Neutrophil (primary cell): ENCODE data around the gene DUSP15.

ENCODE experiments used
- H3K27ac ChIP-seq: fragments of 200-600 bp; sonication (generic); 2 replicates; pipeline ENCODE4 v1.5.1; 2016; ENCODE audit warnings: mild to moderate bottlenecking, moderate library complexity
- H3K27me3 ChIP-seq: fragments of 200-600 bp; sonication (generic); 2 replicates; pipeline ENCODE4 v1.6.0; 2016; ENCODE audit warnings: mild to moderate bottlenecking
- H3K36me3 ChIP-seq: fragments of 200-600 bp; sonication (generic); 2 replicates; pipeline ENCODE4 v1.5.1; 2017
- H3K4me1 ChIP-seq, 2 experiments: fragments of 200-600 bp in 1 of 2; sonication (generic) in 1 of 2; 1 replicate in 1 of 2; 2 replicates in 1 of 2; pipeline versions ENCODE4 v1.5.1 to v1.6.1; 2013 to 2016; ENCODE audit warnings: low read depth in 1 of 2, low read length in 1 of 2, mild to moderate bottlenecking in 1 of 2, moderate library complexity in 1 of 2; ENCODE audit not compliant: control insufficient read depth in 1 of 2, insufficient read depth in 1 of 2
- H3K4me3 ChIP-seq, 2 experiments: fragments of 200-600 bp in 1 of 2; sonication (generic) in 1 of 2; 1 replicate in 1 of 2; 2 replicates in 1 of 2; pipeline ENCODE4 v1.5.1; 2013 to 2016; ENCODE audit warnings: low read depth in 1 of 2, low read length in 1 of 2, mild to moderate bottlenecking in 1 of 2, moderate library complexity in 1 of 2
- H3K9me3 ChIP-seq: fragments of 200-600 bp; sonication (generic); 2 replicates; pipeline ENCODE4 v1.5.1; 2016
- CTCF ChIP-seq: fragments of 200-600 bp; sonication (generic); IDR thresholded peaks from 2 replicates; pipeline ENCODE4 v1.5.1; 2016; ENCODE audit warnings: antibody characterized with exemption

DUSP15 gene

GRCh38 chr20:31835554-31835953, 34.8 kb downstream of the DUSP15 start:
- no peak for TF ChIP-seq CTCF
- Histone ChIP-seq H3K36me3 (no peaks in the 10 kb centered on the region), H3K27ac (no peak overlapping the region), H3K4me3 (no peak overlapping the region), H3K4me1 (peaks cover 23% of the 10 kb centered on the region in 2 experiments), H3K27me3 (peaks cover 7% of the 10 kb centered on the region), H3K9me3 (no peaks in the 10 kb centered on the region)

GRCh38 chr20:31833931-31834521, 36.3 kb downstream of the DUSP15 start:
- H3K36me3 ChIP-seq = no peaks in the 10 kb centered on the region
- no peak overlapping the region for H3K4me3 ChIP-seq
- H3K27me3 ChIP-seq = peaks cover 7% of the 10 kb centered on the region
- H3K9me3 ChIP-seq = no peaks in the 10 kb centered on the region
- H3K27ac ChIP-seq = no peak overlapping the region
- TF ChIP-seq CTCF = no peak
- H3K4me1 ChIP-seq = peaks cover 18 to 21% of the 10 kb centered on the region in 2 experiments

DNA sequence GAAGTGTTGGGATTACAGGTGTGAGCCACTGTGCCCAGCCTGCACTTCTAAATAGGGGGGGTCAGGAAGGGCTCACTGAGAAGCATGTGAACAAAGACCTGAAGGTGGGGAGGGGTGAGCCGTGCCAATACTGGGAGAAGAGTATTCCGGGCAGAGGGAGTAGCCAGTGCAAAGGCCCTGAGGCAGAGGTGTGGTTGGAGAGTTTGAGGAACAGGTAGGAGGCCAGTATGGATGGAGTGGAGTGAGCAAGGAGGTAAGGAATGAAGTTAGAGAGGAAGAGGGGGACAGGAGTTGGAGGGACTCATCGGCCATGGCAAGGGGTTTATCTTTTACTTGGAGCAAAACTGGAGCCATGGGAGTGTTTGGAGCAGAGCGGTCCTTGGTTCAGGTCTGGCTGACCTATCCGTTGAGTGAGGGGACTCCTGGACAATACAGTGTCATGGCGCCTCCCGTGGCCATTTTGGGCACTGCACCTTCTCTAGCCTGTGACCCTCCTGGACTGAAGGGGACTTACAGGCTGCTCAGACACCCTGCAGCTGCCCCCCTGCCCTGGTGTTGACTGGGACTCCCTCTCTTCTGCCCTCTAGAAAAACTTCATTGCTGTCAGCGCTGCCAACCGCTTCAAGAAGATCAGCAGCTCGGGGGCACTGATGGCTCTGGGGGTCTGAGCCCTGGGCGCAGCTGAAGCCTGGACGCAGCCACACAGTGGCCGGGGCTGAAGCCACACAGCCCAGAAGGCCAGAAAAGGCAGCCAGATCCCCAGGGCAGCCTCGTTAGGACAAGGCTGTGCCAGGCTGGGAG, 37.0 kb downstream of the DUSP15 start:
- peaks cover 7% of the 10 kb centered on the region for H3K27me3 ChIP-seq
- TF ChIP-seq CTCF = peak; percentile 70
- H3K27ac ChIP-seq = no peak overlapping the region
- no peaks in the 10 kb centered on the region for H3K36me3 ChIP-seq
- no peak overlapping the region for H3K4me3 ChIP-seq
- no peaks in the 10 kb centered on the region for H3K9me3 ChIP-seq
- peaks cover 11 to 14% of the 10 kb centered on the region in 2 experiments for H3K4me1 ChIP-seq

DNA sequence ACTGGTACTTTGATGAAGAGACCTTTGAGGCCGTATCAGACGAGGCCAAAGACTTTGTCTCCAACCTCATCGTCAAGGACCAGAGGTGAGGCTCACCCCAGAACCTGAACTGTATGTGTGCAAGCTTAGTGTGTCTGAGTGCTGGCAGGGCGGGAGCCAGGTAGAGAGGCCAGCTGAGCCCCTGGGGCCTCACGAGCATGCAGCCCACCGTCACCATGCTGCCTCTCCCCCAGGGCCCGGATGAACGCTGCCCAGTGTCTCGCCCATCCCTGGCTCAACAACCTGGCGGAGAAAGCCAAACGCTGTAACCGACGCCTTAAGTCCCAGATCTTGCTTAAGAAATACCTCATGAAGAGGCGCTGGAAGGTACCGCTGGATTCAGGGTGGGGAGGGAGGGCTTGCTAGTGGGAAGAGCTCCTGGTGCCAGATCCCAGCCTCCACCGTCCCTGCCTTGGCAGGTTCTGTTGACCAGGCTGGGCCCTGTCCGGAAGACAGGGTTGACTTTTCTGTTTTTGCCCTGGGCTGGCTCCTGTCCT, 38.5 kb downstream of the DUSP15 start:
- peaks cover 11% of the 10 kb centered on the region in 2 experiments for H3K4me1 ChIP-seq
- H3K4me3 ChIP-seq = no peak overlapping the region
- no peaks in the 10 kb centered on the region for H3K36me3 ChIP-seq
- TF ChIP-seq CTCF = no peak
- peaks cover 7% of the 10 kb centered on the region for H3K27me3 ChIP-seq
- no peaks in the 10 kb centered on the region for H3K9me3 ChIP-seq
- H3K27ac ChIP-seq = no peak overlapping the region

- H3K36me3 ChIP-seq = no peaks in the 10 kb centered on the region
- TF ChIP-seq CTCF = no peak
These were observed 39.1 kb downstream of the DUSP15 start for GRCh38 chr20:31831211-31831610.

More at GRCh38 chr20:31831211-31831610, 39.1 kb downstream of the DUSP15 start:
- Histone ChIP-seq H3K27ac (no peak overlapping the region), H3K27me3 (peaks cover 7% of the 10 kb centered on the region), H3K4me3 (no peak overlapping the region), H3K9me3 (no peaks in the 10 kb centered on the region), H3K4me1 (peaks cover 5 to 7% of the 10 kb centered on the region in 2 experiments)
